ENCODE data around the gene MAGI2. TPM values are rescaled to one million over a fixed set of nuclear protein-coding genes. Genes with fewer than 3 reads are reported as not detected.

The MAGI2 gene
- total and polyA plus RNA-seq, 2 of the 13 experiments (the other 11 are each of a cell fraction or from before 2014, with no cell fraction given): 1.5 to 3.8 TPM

GRCh38 chr7:79453558-79454360, at the start of gene MAGI2 (continued):
- TF ChIP-seq, protein P1, sequence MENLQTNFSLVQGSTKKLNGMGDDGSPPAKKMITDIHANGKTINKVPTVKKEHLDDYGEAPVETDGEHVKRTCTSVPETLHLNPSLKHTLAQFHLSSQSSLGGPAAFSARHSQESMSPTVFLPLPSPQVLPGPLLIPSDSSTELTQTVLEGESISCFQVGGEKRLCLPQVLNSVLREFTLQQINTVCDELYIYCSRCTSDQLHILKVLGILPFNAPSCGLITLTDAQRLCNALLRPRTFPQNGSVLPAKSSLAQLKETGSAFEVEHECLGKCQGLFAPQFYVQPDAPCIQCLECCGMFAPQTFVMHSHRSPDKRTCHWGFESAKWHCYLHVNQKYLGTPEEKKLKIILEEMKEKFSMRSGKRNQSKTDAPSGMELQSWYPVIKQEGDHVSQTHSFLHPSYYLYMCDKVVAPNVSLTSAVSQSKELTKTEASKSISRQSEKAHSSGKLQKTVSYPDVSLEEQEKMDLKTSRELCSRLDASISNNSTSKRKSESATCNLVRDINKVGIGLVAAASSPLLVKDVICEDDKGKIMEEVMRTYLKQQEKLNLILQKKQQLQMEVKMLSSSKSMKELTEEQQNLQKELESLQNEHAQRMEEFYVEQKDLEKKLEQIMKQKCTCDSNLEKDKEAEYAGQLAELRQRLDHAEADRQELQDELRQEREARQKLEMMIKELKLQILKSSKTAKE (CRISPR knock-in tag; IDR thresholded peaks at IDR 0.05; ENCODE audit: borderline replicate concordance): no peak
- TF ChIP-seq IRX3 (CRISPR knock-in tag; IDR thresholded peaks at IDR 0.05; ENCODE audit: borderline replicate concordance, low read depth) (peak; percentile 59; the same call in 1 of the 2 replicates), ZNF772 (CRISPR knock-in tag; IDR thresholded peaks at IDR 0.05) (peak; percentile 76; the same call in 1 of the 2 replicates), ZNF749 (CRISPR knock-in tag; IDR thresholded peaks at IDR 0.05; ENCODE audit: borderline replicate concordance) (peak; percentile 57; the same call in 1 of the 2 replicates), POGZ (CRISPR knock-in tag; IDR thresholded peaks at IDR 0.05) (peak; percentile 63; the same call in 1 of the 2 replicates), ZNF740 (CRISPR knock-in tag; IDR thresholded peaks at IDR 0.05) (0 out of 2 replicates have a peak, but pooled peaks have one; percentile 38), HNRNPK (IDR thresholded peaks at IDR 0.05; ENCODE audit: low read depth, low read length, poor library complexity, severe bottlenecking) (peak; percentile 86), KAT8 (CRISPR knock-in tag; IDR thresholded peaks at IDR 0.05) (0 out of 2 replicates have a peak, but pooled peaks have one; percentile 15), TSC22D2 (CRISPR knock-in tag; IDR thresholded peaks at IDR 0.05; ENCODE audit: borderline replicate concordance) (0 out of 2 replicates have a peak, but pooled peaks have one; percentile 27), NRL (CRISPR knock-in tag; IDR thresholded peaks at IDR 0.05; ENCODE audit: borderline replicate concordance) (0 out of 2 replicates have a peak, but pooled peaks have one; percentile 44), DR1 (CRISPR knock-in tag; IDR thresholded peaks at IDR 0.05) (peak; percentile 64; the same call in 1 of the 2 replicates), ZNF12 (CRISPR knock-in tag; IDR thresholded peaks at IDR 0.05) (peak; percentile 27; the same call in 1 of the 2 replicates), BATF2 (CRISPR knock-in tag; IDR thresholded peaks at IDR 0.05) (0 out of 2 replicates have a peak, but pooled peaks have one; percentile 25), WIZ (CRISPR knock-in tag; IDR thresholded peaks at IDR 0.05) (no peak), SP140L (CRISPR knock-in tag; IDR thresholded peaks at IDR 0.05; ENCODE audit: borderline replicate concordance) (no peak), CCDC6 (CRISPR knock-in tag; IDR thresholded peaks at IDR 0.05) (0 out of 2 replicates have a peak, but pooled peaks have one; percentile 18)
- TF ChIP-seq, protein P2, sequence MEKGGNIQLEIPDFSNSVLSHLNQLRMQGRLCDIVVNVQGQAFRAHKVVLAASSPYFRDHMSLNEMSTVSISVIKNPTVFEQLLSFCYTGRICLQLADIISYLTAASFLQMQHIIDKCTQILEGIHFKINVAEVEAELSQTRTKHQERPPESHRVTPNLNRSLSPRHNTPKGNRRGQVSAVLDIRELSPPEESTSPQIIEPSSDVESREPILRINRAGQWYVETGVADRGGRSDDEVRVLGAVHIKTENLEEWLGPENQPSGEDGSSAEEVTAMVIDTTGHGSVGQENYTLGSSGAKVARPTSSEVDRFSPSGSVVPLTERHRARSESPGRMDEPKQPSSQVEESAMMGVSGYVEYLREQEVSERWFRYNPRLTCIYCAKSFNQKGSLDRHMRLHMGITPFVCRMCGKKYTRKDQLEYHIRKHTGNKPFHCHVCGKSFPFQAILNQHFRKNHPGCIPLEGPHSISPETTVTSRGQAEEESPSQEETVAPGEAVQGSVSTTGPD (CRISPR knock-in tag; IDR thresholded peaks at IDR 0.05): 0 out of 2 replicates have a peak, but pooled peaks have one; percentile 40
- TF ChIP-seq, protein P3, sequence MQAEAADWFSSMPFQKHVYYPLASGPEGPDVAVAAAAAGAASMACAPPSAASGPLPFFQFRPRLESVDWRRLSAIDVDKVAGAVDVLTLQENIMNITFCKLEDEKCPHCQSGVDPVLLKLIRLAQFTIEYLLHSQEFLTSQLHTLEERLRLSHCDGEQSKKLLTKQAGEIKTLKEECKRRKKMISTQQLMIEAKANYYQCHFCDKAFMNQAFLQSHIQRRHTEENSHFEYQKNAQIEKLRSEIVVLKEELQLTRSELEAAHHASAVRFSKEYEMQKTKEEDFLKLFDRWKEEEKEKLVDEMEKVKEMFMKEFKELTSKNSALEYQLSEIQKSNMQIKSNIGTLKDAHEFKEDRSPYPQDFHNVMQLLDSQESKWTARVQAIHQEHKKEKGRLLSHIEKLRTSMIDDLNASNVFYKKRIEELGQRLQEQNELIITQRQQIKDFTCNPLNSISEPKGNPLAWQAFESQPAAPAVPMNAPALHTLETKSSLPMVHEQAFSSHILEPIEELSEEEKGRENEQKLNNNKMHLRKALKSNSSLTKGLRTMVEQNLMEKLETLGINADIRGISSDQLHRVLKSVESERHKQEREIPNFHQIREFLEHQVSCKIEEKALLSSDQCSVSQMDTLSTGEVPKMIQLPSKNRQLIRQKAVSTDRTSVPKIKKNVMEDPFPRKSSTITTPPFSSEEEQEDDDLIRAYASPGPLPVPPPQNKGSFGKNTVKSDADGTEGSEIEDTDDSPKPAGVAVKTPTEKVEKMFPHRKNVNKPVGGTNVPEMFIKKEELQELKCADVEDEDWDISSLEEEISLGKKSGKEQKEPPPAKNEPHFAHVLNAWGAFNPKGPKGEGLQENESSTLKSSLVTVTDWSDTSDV (CRISPR knock-in tag; IDR thresholded peaks at IDR 0.05): 0 out of 2 replicates have a peak, but pooled peaks have one; percentile 34
